LNCaP clone FGC (cell line): Measurements from ENCODE around the gene OR2B6.

Source experiments
- DNase-seq: peaks from one replicate; pipeline ENCODE4 v3.0.0-alpha.2; 2011; ENCODE audit warnings: low read depth
- H3K4me3 ChIP-seq: 2 replicates; pipeline ENCODE4 v1.5.1; 2011; ENCODE audit warnings: mild to moderate bottlenecking, low read depth, low read length, control low read depth
- CTCF ChIP-seq: IDR thresholded peaks from 2 replicates; pipeline ENCODE4 v1.5.1; 2012; ENCODE audit warnings: mild to moderate bottlenecking; ENCODE audit not compliant: control insufficient read depth, insufficient read depth; ENCODE audit errors: extremely low read depth

Gene OR2B6

GRCh38 chr6:28004350-28005151 lies 47.5 kb downstream of the OR2B6 start:
- H3K4me3 ChIP-seq: no peak overlapping the region
- TF ChIP-seq CTCF: no peak
- no peak for DNase-seq

- DNase-seq: no peak
- no peak overlapping the region for H3K4me3 ChIP-seq
- no peak for TF ChIP-seq CTCF
These were observed 48.3 kb downstream of the OR2B6 start for GRCh38 chr6:28005152-28005890.

- no peak for TF ChIP-seq CTCF
- no peak for DNase-seq
- H3K4me3 ChIP-seq: no peak overlapping the region
These were observed 48.9 kb downstream of the OR2B6 start for GRCh38 chr6:28005975-28006374.
